Tibial nerve (tissue), 4 donors: Measurements from ENCODE around the gene SDK2.

Experiments
- EP300 ChIP-seq, 2 donors: sonication (generic); formaldehyde crosslinking; IDR thresholded peaks; one replicate each; pipeline ENCODE4 v1.6.1; 2017; ENCODE audit warnings: antibody characterized with exemption in 2 of 2, mild to moderate bottlenecking in 1 of 2
- POLR2A ChIP-seq, 2 donors: fragments of 450-650 bp; IDR thresholded peaks; one replicate each; pipeline ENCODE4 v1.6.1; 2017; ENCODE audit warnings: antibody characterized with exemption in 2 of 2, mild to moderate bottlenecking in 2 of 2, moderate library complexity in 2 of 2
- TF ChIP-seq, protein P1 (sequence below), 5 experiments: fragments of 200-600 bp in 3 of 5; fragments of 450-650 bp in 2 of 5; sonication (generic) in 3 of 5; IDR thresholded peaks; one replicate each; pipeline ENCODE4 v1.5.1; 2016 to 2019; ENCODE audit warnings: antibody characterized with exemption in 5 of 5, mild to moderate bottlenecking in 3 of 5, moderate library complexity in 2 of 5

DNA sequence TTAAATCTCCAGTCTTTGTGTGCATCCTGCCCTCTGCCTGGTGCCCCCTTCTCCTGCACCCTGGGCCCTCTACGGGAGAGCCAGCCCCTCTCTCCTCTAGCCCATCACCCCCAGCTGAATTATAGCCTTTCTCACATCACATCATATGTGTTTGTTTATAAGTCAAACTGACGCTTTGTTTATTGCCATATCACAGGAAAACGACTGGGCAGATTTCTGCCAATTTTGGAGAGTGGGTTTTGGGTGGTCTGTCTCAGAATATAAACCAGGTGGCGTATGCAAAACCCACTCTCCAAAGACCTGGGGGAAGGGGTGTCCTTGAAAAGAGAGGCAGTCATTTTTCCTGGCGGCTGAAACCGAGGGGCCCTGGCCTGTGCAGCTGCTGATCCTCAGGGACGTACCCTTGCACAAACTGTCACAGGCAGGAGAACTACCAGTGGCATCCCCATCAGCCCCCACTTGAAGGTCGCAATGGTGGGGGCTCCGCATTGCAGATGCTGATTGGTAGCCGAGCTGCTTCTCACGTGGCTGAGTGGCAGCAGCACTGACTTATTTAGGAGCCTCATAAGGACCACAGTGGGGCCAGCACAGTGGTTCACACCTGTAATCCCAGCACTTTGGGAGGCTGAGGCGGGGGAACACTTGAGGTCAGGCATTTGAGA lies 297.6 kb downstream of the SDK2 start:
- TF ChIP-seq EP300 (IDR thresholded peaks at IDR 0.05) (no peak), POLR2A (IDR thresholded peaks at IDR 0.05) (no peak)
- TF ChIP-seq, protein P1, sequence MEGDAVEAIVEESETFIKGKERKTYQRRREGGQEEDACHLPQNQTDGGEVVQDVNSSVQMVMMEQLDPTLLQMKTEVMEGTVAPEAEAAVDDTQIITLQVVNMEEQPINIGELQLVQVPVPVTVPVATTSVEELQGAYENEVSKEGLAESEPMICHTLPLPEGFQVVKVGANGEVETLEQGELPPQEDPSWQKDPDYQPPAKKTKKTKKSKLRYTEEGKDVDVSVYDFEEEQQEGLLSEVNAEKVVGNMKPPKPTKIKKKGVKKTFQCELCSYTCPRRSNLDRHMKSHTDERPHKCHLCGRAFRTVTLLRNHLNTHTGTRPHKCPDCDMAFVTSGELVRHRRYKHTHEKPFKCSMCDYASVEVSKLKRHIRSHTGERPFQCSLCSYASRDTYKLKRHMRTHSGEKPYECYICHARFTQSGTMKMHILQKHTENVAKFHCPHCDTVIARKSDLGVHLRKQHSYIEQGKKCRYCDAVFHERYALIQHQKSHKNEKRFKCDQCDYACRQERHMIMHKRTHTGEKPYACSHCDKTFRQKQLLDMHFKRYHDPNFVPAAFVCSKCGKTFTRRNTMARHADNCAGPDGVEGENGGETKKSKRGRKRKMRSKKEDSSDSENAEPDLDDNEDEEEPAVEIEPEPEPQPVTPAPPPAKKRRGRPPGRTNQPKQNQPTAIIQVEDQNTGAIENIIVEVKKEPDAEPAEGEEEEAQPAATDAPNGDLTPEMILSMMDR (IDR thresholded peaks at IDR 0.05), result no peak
